Endothelial cell of umbilical vein (primary cell): ENCODE measurements around the gene C10orf53.

Source experiments
- EZH2 ChIP-seq: IDR thresholded peaks from 2 replicates; pipeline ENCODE4 v1.6.1; 2012; ENCODE audit warnings: borderline replicate concordance, low read depth, mild to moderate bottlenecking, moderate library complexity, low read length, inconsistent platforms; ENCODE audit not compliant: severe bottlenecking
- FOS ChIP-seq: IDR thresholded peaks from 2 replicates; pipeline ENCODE4 v1.6.1; 2011; ENCODE audit warnings: mild to moderate bottlenecking, low read length, moderate library complexity, borderline replicate concordance; ENCODE audit not compliant: insufficient read depth
- POLR2A ChIP-seq: IDR thresholded peaks from 2 replicates; pipeline ENCODE4 v1.6.1; 2012; ENCODE audit warnings: low read depth, mild to moderate bottlenecking, control low read depth, low read length
- POLR2AphosphoS5 ChIP-seq: IDR thresholded peaks from 2 replicates; pipeline ENCODE4 v1.6.1; 2012; ENCODE audit warnings: low read depth, mild to moderate bottlenecking, control low read depth, low read length, moderate library complexity; ENCODE audit not compliant: insufficient read depth
- TF ChIP-seq, protein P1 (sequence below), 2 donors: IDR thresholded peaks; 1 replicate in 1 of 2; 2 replicates in 1 of 2; pipeline ENCODE4 v1.5.1; 2011; ENCODE audit warnings: low read length in 2 of 2, mild to moderate bottlenecking in 2 of 2, moderate library complexity in 2 of 2, control low read depth in 1 of 2, inconsistent platforms in 1 of 2, low read depth in 1 of 2; ENCODE audit not compliant: insufficient read depth in 1 of 2; ENCODE audit errors: extremely low read depth in 1 of 2

GRCh38 chr10:49632406-49633317 lies 46.8 kb upstream of the C10orf53 start:
- TF ChIP-seq, protein P1, sequence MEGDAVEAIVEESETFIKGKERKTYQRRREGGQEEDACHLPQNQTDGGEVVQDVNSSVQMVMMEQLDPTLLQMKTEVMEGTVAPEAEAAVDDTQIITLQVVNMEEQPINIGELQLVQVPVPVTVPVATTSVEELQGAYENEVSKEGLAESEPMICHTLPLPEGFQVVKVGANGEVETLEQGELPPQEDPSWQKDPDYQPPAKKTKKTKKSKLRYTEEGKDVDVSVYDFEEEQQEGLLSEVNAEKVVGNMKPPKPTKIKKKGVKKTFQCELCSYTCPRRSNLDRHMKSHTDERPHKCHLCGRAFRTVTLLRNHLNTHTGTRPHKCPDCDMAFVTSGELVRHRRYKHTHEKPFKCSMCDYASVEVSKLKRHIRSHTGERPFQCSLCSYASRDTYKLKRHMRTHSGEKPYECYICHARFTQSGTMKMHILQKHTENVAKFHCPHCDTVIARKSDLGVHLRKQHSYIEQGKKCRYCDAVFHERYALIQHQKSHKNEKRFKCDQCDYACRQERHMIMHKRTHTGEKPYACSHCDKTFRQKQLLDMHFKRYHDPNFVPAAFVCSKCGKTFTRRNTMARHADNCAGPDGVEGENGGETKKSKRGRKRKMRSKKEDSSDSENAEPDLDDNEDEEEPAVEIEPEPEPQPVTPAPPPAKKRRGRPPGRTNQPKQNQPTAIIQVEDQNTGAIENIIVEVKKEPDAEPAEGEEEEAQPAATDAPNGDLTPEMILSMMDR (IDR thresholded peaks at IDR 0.05; ENCODE audit: extremely low read depth in 1 of 2, insufficient read depth in 1 of 2, low read depth in 1 of 2, low read length in 2 of 2) = no peak
- TF ChIP-seq POLR2A (no peak), EZH2 (no peak), POLR2AphosphoS5 (no peak), FOS (no peak)
